GM12892 (cell line): Measurements from ENCODE around the gene AVEN.

Source experiments
- POLR2A ChIP-seq: IDR thresholded peaks from 2 replicates; pipeline ENCODE4 v1.6.1; 2011; ENCODE audit warnings: low read depth, low read length, control low read depth
- TAF1 ChIP-seq: IDR thresholded peaks from 2 replicates; pipeline ENCODE4 v1.6.1; 2011; ENCODE audit warnings: low read depth, mild to moderate bottlenecking, control low read depth, low read length, borderline replicate concordance

DNA sequence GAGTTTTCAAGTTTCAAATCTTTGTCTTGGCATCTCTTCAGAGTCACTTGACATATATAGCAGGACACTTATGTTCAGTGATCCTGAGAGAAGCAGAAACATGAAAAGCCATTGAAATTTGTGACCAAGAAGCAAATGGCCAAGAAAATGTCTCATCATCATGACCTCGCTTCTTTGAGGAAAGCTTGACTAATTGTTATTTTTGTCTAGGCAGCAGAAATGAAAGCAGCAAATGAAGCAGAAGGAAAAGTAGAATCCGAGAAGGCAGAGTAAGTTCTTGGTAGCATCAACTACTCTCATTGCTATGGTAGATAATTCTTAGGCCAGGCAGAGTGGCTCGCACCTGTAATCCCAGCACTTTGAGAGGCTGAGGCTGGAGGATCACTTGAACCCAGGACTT lies 198.4 kb downstream of the AVEN start:
- TF ChIP-seq POLR2A: no peak
- no peak for TF ChIP-seq TAF1
